HEK293 (cell line): Measurements from ENCODE around the gene OBSCN.

Source experiments
- CTCF ChIA-PET: fragments of 350-600 bp; formaldehyde crosslinking; extraction: SDS; loops from one replicate; lab custom pipeline; 2021; ENCODE audit warnings: antibody characterized with exemption; lab: Yijun Ruan, JAX
- POLR2A ChIA-PET: fragments of 300-600 bp; formaldehyde crosslinking; extraction: SDS; loops from one replicate; lab custom pipeline; 2020; ENCODE audit warnings: antibody characterized with exemption, inconsistent platforms; lab: Yijun Ruan, JAX
- H3K27ac ChIP-seq: fragments of 200-500 bp; sonication (Bioruptor generic); 2 replicates; pipeline ENCODE4 v1.5.1; 2014; ENCODE audit warnings: low read depth, low read length, control low read depth, inconsistent platforms; ENCODE audit errors: extremely low read depth
- H3K36me3 ChIP-seq, 2 experiments: fragments of 200-500 bp in 1 of 2; sonication (Bioruptor generic) in 1 of 2; 1 replicate in 1 of 2; 2 replicates in 1 of 2; pipeline ENCODE4 v1.5.1; 2014 to 2017; ENCODE audit warnings: inconsistent platforms in 2 of 2, low read length in 2 of 2; ENCODE audit not compliant: control insufficient read depth in 2 of 2, insufficient read depth in 1 of 2
- H3K4me1 ChIP-seq: fragments of 200-500 bp; sonication (Bioruptor generic); 2 replicates; pipeline ENCODE4 v1.5.1; 2014; ENCODE audit warnings: mild to moderate bottlenecking, low read length, inconsistent platforms; ENCODE audit not compliant: control insufficient read depth, insufficient read depth
- H3K4me3 ChIP-seq: 2 replicates; pipeline ENCODE4 v1.5.1; 2011; ENCODE audit warnings: low read depth, mild to moderate bottlenecking, control low read depth, low read length, moderate library complexity
- H3K9me3 ChIP-seq: fragments of 200-500 bp; sonication (Bioruptor generic); 2 replicates; pipeline ENCODE4 v1.5.1; 2014; ENCODE audit warnings: low read depth, low read length, inconsistent platforms; ENCODE audit not compliant: control insufficient read depth, insufficient read depth
- FEZF1 ChIP-seq: fragments of 450-650 bp; formaldehyde crosslinking; IDR thresholded peaks from 2 replicates; pipeline ENCODE4 v1.5.1; 2016; ENCODE audit warnings: missing biosample characterization, missing genetic modification characterization
- GLI2 ChIP-seq: fragments of 450-650 bp; formaldehyde crosslinking; IDR thresholded peaks from 2 replicates; pipeline ENCODE4; 2017; ENCODE audit warnings: missing biosample characterization, missing genetic modification characterization, low read depth, borderline replicate concordance
- KLF1 ChIP-seq: fragments of 450-650 bp; formaldehyde crosslinking; IDR thresholded peaks from 2 replicates; pipeline ENCODE4 v1.5.1; 2016; ENCODE audit warnings: missing biosample characterization, missing genetic modification characterization
- KLF8 ChIP-seq: fragments of 450-650 bp; formaldehyde crosslinking; IDR thresholded peaks from 2 replicates; pipeline ENCODE4 v1.5.1; 2016; ENCODE audit warnings: missing biosample characterization, missing genetic modification characterization
- MZF1 ChIP-seq: fragments of 450-650 bp; formaldehyde crosslinking; IDR thresholded peaks from 2 replicates; pipeline ENCODE4 v1.5.1; 2017; ENCODE audit warnings: missing biosample characterization, missing genetic modification characterization, borderline replicate concordance
- ZBTB8A ChIP-seq: fragments of 450-650 bp; formaldehyde crosslinking; IDR thresholded peaks from 2 replicates; pipeline ENCODE4 v1.5.1; 2016; ENCODE audit warnings: missing biosample characterization, missing genetic modification characterization
- ZNF114 ChIP-seq: fragments of 450-650 bp; formaldehyde crosslinking; IDR thresholded peaks from 2 replicates; pipeline ENCODE4 v1.5.0; 2017; ENCODE audit warnings: missing biosample characterization, missing genetic modification characterization
- ZNF121 ChIP-seq: fragments of 450-650 bp; formaldehyde crosslinking; IDR thresholded peaks from 2 replicates; pipeline ENCODE4 v1.5.1; 2016; ENCODE audit warnings: missing biosample characterization, missing genetic modification characterization
- ZNF324 ChIP-seq: fragments of 450-650 bp; formaldehyde crosslinking; IDR thresholded peaks from 2 replicates; pipeline ENCODE4 v1.5.1; 2016; ENCODE audit warnings: missing biosample characterization, missing genetic modification characterization
- ZNF549 ChIP-seq: fragments of 450-650 bp; IDR thresholded peaks from 2 replicates; pipeline ENCODE4 v1.5.1; 2018; ENCODE audit warnings: missing biosample characterization, missing genetic modification characterization, mild to moderate bottlenecking, inconsistent platforms, moderate library complexity
- ZNF558 ChIP-seq: fragments of 450-650 bp; formaldehyde crosslinking; IDR thresholded peaks from 2 replicates; pipeline ENCODE4 v1.5.1; 2016; ENCODE audit warnings: missing biosample characterization, missing genetic modification characterization
- ZNF610 ChIP-seq: fragments of 450-650 bp; formaldehyde crosslinking; IDR thresholded peaks from 2 replicates; pipeline ENCODE4 v1.5.1; 2016; ENCODE audit warnings: missing biosample characterization, missing genetic modification characterization, borderline replicate concordance
- ZNF660 ChIP-seq: fragments of 450-650 bp; IDR thresholded peaks from 2 replicates; pipeline ENCODE4 v1.5.1; 2018; ENCODE audit warnings: missing biosample characterization, mild to moderate bottlenecking, missing genetic modification characterization
- ZNF707 ChIP-seq: fragments of 450-650 bp; formaldehyde crosslinking; IDR thresholded peaks from 2 replicates; pipeline ENCODE4 v1.5.1; 2016; ENCODE audit warnings: missing biosample characterization, missing genetic modification characterization
- ZNF837 ChIP-seq: fragments of 450-650 bp; formaldehyde crosslinking; IDR thresholded peaks from 2 replicates; pipeline ENCODE4 v1.5.1; 2016; ENCODE audit warnings: missing biosample characterization, missing genetic modification characterization
- TF ChIP-seq, protein P1 (sequence below): fragments of 450-650 bp; formaldehyde crosslinking; IDR thresholded peaks from 2 replicates; pipeline ENCODE4 v1.5.1; 2017; ENCODE audit warnings: missing biosample characterization, missing genetic modification characterization
- TF ChIP-seq, protein P2 (sequence below): fragments of 450-650 bp; formaldehyde crosslinking; IDR thresholded peaks from 2 replicates; pipeline ENCODE4 v1.5.1; 2016; ENCODE audit warnings: missing biosample characterization, missing genetic modification characterization
- TF ChIP-seq, protein P3 (sequence below): fragments of 450-650 bp; formaldehyde crosslinking; optimal IDR thresholded peaks from 2 replicates; pipeline ENCODE3; 2016; ENCODE audit warnings: missing biosample characterization, mild to moderate bottlenecking, missing genetic modification characterization
- TF ChIP-seq, protein P4 (sequence below): fragments of 450-650 bp; formaldehyde crosslinking; IDR thresholded peaks from 2 replicates; pipeline ENCODE4 v1.5.1; 2016; ENCODE audit warnings: missing biosample characterization, missing genetic modification characterization, borderline replicate concordance

The OBSCN gene

DNA sequence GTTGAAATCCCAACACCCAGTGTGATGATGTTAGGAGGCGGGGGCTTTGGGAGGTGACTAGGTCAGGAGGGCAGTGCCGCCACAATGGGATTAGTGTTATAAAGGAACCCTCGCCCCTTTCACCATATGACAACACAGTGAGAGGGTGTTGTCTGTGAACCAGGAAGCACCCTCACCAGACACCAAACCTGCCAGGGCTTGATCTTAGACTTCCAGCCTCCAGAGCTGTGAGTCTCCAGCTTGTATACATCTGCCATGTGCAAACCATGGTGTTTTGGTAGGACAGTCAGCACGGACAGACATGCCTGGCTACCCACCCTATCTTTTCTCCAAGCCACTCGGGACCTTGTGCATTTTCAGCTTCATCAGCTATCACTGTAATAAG, 194.8 kb downstream of the OBSCN start:
- peaks cover 11% of the 10 kb centered on the region for H3K4me1 ChIP-seq
- CTCF ChIA-PET, result interaction anchor here (1.5 kb wide), 1 partner anchor 10 kb away, joined by 7 read pairs; no protein-coding TSS in a partner anchor
- peaks cover 7 to 69% of the 10 kb centered on the region in 2 experiments; a peak in 2 of 3 replicates for H3K36me3 ChIP-seq
- no peaks in the 10 kb centered on the region for H3K9me3 ChIP-seq
- TF ChIP-seq, protein P1, sequence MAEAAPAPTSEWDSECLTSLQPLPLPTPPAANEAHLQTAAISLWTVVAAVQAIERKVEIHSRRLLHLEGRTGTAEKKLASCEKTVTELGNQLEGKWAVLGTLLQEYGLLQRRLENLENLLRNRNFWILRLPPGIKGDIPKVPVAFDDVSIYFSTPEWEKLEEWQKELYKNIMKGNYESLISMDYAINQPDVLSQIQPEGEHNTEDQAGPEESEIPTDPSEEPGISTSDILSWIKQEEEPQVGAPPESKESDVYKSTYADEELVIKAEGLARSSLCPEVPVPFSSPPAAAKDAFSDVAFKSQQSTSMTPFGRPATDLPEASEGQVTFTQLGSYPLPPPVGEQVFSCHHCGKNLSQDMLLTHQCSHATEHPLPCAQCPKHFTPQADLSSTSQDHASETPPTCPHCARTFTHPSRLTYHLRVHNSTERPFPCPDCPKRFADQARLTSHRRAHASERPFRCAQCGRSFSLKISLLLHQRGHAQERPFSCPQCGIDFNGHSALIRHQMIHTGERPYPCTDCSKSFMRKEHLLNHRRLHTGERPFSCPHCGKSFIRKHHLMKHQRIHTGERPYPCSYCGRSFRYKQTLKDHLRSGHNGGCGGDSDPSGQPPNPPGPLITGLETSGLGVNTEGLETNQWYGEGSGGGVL, result no peak
- TF ChIP-seq KLF1 (tag by site-specific recombination), result 0 out of 2 replicates have a peak, but pooled peaks have one; percentile 39
- H3K27ac ChIP-seq, result no peak overlapping the region
- POLR2A ChIA-PET, result interaction anchor here (0.7 to 2.0 kb wide), 2 partner anchors 10 to 56 kb away, joined by 5 read pairs; no protein-coding TSS in a partner anchor
- no peak overlapping the region for H3K4me3 ChIP-seq

DNA sequence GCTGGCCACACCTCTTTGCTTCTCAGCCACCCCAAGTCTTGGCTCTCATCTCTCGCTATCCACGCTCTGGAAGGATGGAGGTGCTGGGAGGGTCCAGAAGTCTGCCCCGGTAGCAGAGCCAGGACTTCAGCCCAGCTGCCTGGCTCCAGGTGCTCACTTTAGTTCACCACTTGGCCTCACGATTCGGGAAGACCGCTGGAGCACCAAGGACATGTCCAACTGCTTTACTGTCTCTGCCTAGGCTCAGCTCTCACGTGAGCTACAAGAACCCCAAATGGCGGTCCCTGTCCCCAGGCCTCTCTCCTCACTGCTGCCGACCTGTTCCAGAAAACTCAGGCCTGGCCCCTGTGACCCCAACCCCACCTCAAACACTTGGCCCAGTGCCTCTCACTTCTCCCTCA, 195.4 kb downstream of the OBSCN start:
- Histone ChIP-seq H3K4me3 (no peak overlapping the region), H3K4me1 (peaks cover 11% of the 10 kb centered on the region), H3K9me3 (no peaks in the 10 kb centered on the region), H3K36me3 (peaks cover 5 to 63% of the 10 kb centered on the region in 2 experiments; a peak in 2 of 3 replicates), H3K27ac (no peak overlapping the region; the same call in 1 of the 2 replicates)
- POLR2A ChIA-PET, result interaction anchor here (0.7 to 2.0 kb wide), 2 partner anchors 11 to 55 kb away, joined by 5 read pairs; no protein-coding TSS in a partner anchor
- CTCF ChIA-PET, result interaction anchor here (1.5 kb wide), 1 partner anchor 10 kb away, joined by 7 read pairs; no protein-coding TSS in a partner anchor
- no peak for TF ChIP-seq MZF1
- TF ChIP-seq ZNF549 (tag by site-specific recombination), result no peak
- TF ChIP-seq, protein P2, sequence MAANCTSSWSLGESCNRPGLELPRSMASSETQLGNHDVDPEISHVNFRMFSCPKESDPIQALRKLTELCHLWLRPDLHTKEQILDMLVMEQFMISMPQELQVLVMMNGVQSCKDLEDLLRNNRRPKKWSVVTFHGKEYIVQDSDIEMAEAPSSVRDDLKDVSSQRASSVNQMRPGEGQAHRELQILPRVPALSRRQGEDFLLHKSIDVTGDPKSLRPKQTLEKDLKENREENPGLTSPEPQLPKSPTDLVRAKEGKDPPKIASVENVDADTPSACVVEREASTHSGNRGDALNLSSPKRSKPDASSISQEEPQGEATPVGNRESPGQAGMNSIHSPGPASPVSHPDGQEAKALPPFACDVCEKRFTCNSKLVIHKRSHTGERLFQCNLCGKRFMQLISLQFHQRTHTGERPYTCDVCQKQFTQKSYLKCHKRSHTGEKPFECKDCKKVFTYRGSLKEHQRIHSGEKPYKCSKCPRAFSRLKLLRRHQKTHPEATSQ, result no peak
- TF ChIP-seq, protein P3, sequence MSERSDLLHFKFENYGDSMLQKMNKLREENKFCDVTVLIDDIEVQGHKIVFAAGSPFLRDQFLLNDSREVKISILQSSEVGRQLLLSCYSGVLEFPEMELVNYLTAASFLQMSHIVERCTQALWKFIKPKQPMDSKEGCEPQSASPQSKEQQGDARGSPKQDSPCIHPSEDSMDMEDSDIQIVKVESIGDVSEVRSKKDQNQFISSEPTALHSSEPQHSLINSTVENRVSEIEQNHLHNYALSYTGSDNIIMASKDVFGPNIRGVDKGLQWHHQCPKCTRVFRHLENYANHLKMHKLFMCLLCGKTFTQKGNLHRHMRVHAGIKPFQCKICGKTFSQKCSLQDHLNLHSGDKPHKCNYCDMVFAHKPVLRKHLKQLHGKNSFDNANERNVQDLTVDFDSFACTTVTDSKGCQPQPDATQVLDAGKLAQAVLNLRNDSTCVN (tag by site-specific recombination), result no peak
- no peak for TF ChIP-seq ZNF324
- no peak for TF ChIP-seq ZNF660 (tag by site-specific recombination)
- TF ChIP-seq ZNF707 (tag by site-specific recombination), result no peak
- TF ChIP-seq, protein P4, sequence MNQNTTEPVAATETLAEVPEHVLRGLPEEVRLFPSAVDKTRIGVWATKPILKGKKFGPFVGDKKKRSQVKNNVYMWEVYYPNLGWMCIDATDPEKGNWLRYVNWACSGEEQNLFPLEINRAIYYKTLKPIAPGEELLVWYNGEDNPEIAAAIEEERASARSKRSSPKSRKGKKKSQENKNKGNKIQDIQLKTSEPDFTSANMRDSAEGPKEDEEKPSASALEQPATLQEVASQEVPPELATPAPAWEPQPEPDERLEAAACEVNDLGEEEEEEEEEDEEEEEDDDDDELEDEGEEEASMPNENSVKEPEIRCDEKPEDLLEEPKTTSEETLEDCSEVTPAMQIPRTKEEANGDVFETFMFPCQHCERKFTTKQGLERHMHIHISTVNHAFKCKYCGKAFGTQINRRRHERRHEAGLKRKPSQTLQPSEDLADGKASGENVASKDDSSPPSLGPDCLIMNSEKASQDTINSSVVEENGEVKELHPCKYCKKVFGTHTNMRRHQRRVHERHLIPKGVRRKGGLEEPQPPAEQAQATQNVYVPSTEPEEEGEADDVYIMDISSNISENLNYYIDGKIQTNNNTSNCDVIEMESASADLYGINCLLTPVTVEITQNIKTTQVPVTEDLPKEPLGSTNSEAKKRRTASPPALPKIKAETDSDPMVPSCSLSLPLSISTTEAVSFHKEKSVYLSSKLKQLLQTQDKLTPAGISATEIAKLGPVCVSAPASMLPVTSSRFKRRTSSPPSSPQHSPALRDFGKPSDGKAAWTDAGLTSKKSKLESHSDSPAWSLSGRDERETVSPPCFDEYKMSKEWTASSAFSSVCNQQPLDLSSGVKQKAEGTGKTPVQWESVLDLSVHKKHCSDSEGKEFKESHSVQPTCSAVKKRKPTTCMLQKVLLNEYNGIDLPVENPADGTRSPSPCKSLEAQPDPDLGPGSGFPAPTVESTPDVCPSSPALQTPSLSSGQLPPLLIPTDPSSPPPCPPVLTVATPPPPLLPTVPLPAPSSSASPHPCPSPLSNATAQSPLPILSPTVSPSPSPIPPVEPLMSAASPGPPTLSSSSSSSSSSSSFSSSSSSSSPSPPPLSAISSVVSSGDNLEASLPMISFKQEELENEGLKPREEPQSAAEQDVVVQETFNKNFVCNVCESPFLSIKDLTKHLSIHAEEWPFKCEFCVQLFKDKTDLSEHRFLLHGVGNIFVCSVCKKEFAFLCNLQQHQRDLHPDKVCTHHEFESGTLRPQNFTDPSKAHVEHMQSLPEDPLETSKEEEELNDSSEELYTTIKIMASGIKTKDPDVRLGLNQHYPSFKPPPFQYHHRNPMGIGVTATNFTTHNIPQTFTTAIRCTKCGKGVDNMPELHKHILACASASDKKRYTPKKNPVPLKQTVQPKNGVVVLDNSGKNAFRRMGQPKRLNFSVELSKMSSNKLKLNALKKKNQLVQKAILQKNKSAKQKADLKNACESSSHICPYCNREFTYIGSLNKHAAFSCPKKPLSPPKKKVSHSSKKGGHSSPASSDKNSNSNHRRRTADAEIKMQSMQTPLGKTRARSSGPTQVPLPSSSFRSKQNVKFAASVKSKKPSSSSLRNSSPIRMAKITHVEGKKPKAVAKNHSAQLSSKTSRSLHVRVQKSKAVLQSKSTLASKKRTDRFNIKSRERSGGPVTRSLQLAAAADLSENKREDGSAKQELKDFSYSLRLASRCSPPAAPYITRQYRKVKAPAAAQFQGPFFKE (tag by site-specific recombination), result no peak
- TF ChIP-seq GLI2 (tag by site-specific recombination), result no peak
- no peak for TF ChIP-seq ZNF114 (tag by site-specific recombination)
- TF ChIP-seq ZNF610, result no peak
- TF ChIP-seq ZNF558 (tag by site-specific recombination), result no peak
- TF ChIP-seq ZNF837 (tag by site-specific recombination), result no peak
- TF ChIP-seq ZNF121, result no peak
- TF ChIP-seq FEZF1 (tag by site-specific recombination), result no peak
- no peak for TF ChIP-seq ZBTB8A (tag by site-specific recombination)
- TF ChIP-seq KLF8 (tag by site-specific recombination), result no peak
